Gastroesophageal sphincter (tissue), 3 donors: ENCODE results near the gene ID4.

Source experiments
- POLR2A ChIP-seq, 2 donors: fragments of 450-650 bp; IDR thresholded peaks; one replicate each; pipeline ENCODE4 v1.6.1; 2017; ENCODE audit warnings: antibody characterized with exemption in 2 of 2, mild to moderate bottlenecking in 2 of 2, moderate library complexity in 1 of 2
- POLR2AphosphoS5 ChIP-seq: sonication (generic); formaldehyde crosslinking; IDR thresholded peaks from one replicate; pipeline ENCODE4 v1.6.1; 2017; ENCODE audit warnings: antibody characterized with exemption
- TF ChIP-seq, protein P1 (sequence below), 4 experiments: fragments of 200-600 bp in 2 of 4; fragments of 450-650 bp in 2 of 4; sonication (generic) in 1 of 4; IDR thresholded peaks; one replicate each; pipeline ENCODE4 v1.5.1; 2017 to 2019; ENCODE audit warnings: antibody characterized with exemption in 4 of 4, mild to moderate bottlenecking in 2 of 4, moderate library complexity in 2 of 4

DNA sequence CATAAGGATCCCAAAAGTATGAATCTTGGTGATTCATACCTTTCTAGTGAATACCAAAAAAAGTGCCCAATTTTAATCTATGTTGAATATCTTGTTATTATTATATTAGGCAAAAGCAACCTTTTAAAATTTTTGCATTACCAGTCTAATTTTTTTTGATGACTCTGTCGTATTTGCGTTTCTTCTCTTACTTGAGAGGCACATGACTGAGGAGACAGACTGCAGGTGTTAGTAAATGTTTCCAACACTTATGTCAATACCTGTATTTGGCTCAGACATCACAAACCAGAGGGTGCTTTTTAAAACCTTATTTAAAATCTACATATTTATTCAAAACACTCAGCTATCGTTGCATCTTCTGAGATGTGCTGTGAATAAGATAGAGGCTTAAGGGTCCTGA lies 27.1 kb downstream of the ID4 start:
- TF ChIP-seq, protein P1, sequence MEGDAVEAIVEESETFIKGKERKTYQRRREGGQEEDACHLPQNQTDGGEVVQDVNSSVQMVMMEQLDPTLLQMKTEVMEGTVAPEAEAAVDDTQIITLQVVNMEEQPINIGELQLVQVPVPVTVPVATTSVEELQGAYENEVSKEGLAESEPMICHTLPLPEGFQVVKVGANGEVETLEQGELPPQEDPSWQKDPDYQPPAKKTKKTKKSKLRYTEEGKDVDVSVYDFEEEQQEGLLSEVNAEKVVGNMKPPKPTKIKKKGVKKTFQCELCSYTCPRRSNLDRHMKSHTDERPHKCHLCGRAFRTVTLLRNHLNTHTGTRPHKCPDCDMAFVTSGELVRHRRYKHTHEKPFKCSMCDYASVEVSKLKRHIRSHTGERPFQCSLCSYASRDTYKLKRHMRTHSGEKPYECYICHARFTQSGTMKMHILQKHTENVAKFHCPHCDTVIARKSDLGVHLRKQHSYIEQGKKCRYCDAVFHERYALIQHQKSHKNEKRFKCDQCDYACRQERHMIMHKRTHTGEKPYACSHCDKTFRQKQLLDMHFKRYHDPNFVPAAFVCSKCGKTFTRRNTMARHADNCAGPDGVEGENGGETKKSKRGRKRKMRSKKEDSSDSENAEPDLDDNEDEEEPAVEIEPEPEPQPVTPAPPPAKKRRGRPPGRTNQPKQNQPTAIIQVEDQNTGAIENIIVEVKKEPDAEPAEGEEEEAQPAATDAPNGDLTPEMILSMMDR (IDR thresholded peaks at IDR 0.05): no peak
- TF ChIP-seq POLR2A (IDR thresholded peaks at IDR 0.05): no peak
- TF ChIP-seq POLR2AphosphoS5: no peak
